IMR-90 (cell line): ENCODE measurements around the gene CERS6. TPM values are rescaled to one million over a fixed set of nuclear protein-coding genes. Genes with fewer than 3 reads are reported as not detected.

ENCODE experiments used
- ATAC-seq: fragments of 200-7000 bp; cut with Tn5 transposase; 2 replicates; pipeline ENCODE4 v1.9.1; 2020; ENCODE audit warnings: low read depth, mild to moderate bottlenecking, moderate library complexity
- BruUV-seq: library from RNA; stranded (reverse); fragments of 400-500 nt; replicated peaks from 2 replicates; lab custom pipeline; 2021; lab: Mats Ljungman, UMichigan
- CTCF ChIA-PET: fragments of 300-600 bp; formaldehyde crosslinking; extraction: SDS; loops from one replicate; lab custom pipeline; 2021; ENCODE audit warnings: antibody characterized with exemption; lab: Yijun Ruan, JAX
- POLR2A ChIA-PET: fragments of 300-600 bp; sonication (Branson Sonifier 250); formaldehyde crosslinking; loops from one replicate; lab custom pipeline; 2022; ENCODE audit warnings: antibody characterized with exemption; ENCODE audit not compliant: unreplicated experiment; lab: Charles Lee
- DNase-seq: peaks from one replicate; pipeline ENCODE4 v3.0.0; 2013
- H2AFZ ChIP-seq: replicated peaks from 2 replicates; pipeline ENCODE3; 2013; ENCODE audit warnings: low read length, mild to moderate bottlenecking; ENCODE audit not compliant: poor library complexity
- H2AK5ac ChIP-seq: 2 replicates; pipeline ENCODE4 v1.6.1; 2013; ENCODE audit warnings: low read depth, low read length, inconsistent platforms
- H2AK9ac ChIP-seq: replicated peaks from 2 replicates; pipeline ENCODE3; 2013; ENCODE audit warnings: mild to moderate bottlenecking, low read depth, low read length, moderate library complexity; ENCODE audit not compliant: poor library complexity
- H2BK120ac ChIP-seq: 2 replicates; pipeline ENCODE4 v1.6.1; 2013; ENCODE audit warnings: low read depth, low read length, inconsistent platforms
- H2BK15ac ChIP-seq: 3 replicates; pipeline ENCODE4 v1.6.1; 2013; ENCODE audit warnings: low read depth, low read length, inconsistent platforms
- H2BK20ac ChIP-seq: 2 replicates; pipeline ENCODE4 v1.6.1; 2013; ENCODE audit warnings: low read depth, mild to moderate bottlenecking, inconsistent platforms, low read length, moderate library complexity
- H2BK5ac ChIP-seq: 2 replicates; pipeline ENCODE4 v1.6.1; 2013; ENCODE audit warnings: mild to moderate bottlenecking, low read depth, low read length, inconsistent platforms; ENCODE audit not compliant: poor library complexity, severe bottlenecking
- H3K14ac ChIP-seq: replicated peaks from 2 replicates; pipeline ENCODE4 v1.6.1; 2013; ENCODE audit warnings: low read depth, low read length, inconsistent platforms
- H3K18ac ChIP-seq: 2 replicates; pipeline ENCODE4 v1.6.1; 2013; ENCODE audit warnings: low read depth, low read length, control low read depth
- H3K23ac ChIP-seq: 2 replicates; pipeline ENCODE4 v1.6.1; 2013; ENCODE audit warnings: low read depth, low read length, inconsistent platforms
- H3K27ac ChIP-seq: 2 replicates; pipeline ENCODE4 v1.5.1; 2013; ENCODE audit warnings: mild to moderate bottlenecking, control low read depth, low read length; ENCODE audit not compliant: insufficient read depth
- H3K27me3 ChIP-seq: 2 replicates; pipeline ENCODE4 v1.6.1; 2013; ENCODE audit warnings: low read length; ENCODE audit not compliant: control insufficient read depth, insufficient read depth
- H3K36me3 ChIP-seq: 2 replicates; pipeline ENCODE4 v1.6.1; 2013; ENCODE audit warnings: low read length, mixed read lengths; ENCODE audit not compliant: control insufficient read depth, insufficient read depth
- H3K4ac ChIP-seq: 2 replicates; pipeline ENCODE4 v1.6.1; 2013; ENCODE audit warnings: low read depth, low read length, inconsistent platforms
- H3K4me1 ChIP-seq: 2 replicates; pipeline ENCODE4 v1.6.1; 2013; ENCODE audit warnings: low read length, mixed read lengths; ENCODE audit not compliant: control insufficient read depth, insufficient read depth
- H3K4me2 ChIP-seq: 2 replicates; pipeline ENCODE4 v1.6.1; 2013; ENCODE audit warnings: low read depth, mild to moderate bottlenecking, control low read depth, low read length, moderate library complexity
- H3K4me3 ChIP-seq: 2 replicates; pipeline ENCODE4 v1.5.1; 2013; ENCODE audit warnings: low read depth, mild to moderate bottlenecking, control low read depth, low read length, moderate library complexity; ENCODE audit not compliant: insufficient read depth
- H3K56ac ChIP-seq: 2 replicates; pipeline ENCODE4 v1.6.1; 2013; ENCODE audit warnings: low read length, inconsistent platforms; ENCODE audit not compliant: insufficient read depth; ENCODE audit errors: extremely low read depth
- H3K79me1 ChIP-seq, 2 experiments: 2 replicates each; pipeline ENCODE4 v1.6.1; 2013; ENCODE audit warnings: low read length in 2 of 2, inconsistent platforms in 1 of 2, low read depth in 1 of 2
- H3K9ac ChIP-seq: 2 replicates; pipeline ENCODE4 v1.6.1; 2013; ENCODE audit warnings: low read depth, low read length, control low read depth
- H3K9me1 ChIP-seq: 2 replicates; pipeline ENCODE4 v1.6.1; 2013; ENCODE audit warnings: low read length, inconsistent platforms; ENCODE audit not compliant: insufficient read depth
- H3K9me3 ChIP-seq: 2 replicates; pipeline ENCODE4 v1.6.1; 2013; ENCODE audit warnings: low read length; ENCODE audit not compliant: control insufficient read depth, insufficient read depth
- H4K20me1 ChIP-seq: 2 replicates; pipeline ENCODE4 v1.6.1; 2013; ENCODE audit warnings: low read length, inconsistent platforms; ENCODE audit not compliant: insufficient read depth
- H4K5ac ChIP-seq: 2 replicates; pipeline ENCODE4 v1.6.1; 2013; ENCODE audit warnings: mild to moderate bottlenecking, low read depth, low read length, control low read depth
- H4K8ac ChIP-seq, 2 experiments: 2 replicates each; pipeline ENCODE4 v1.6.1; 2013; ENCODE audit warnings: low read depth in 2 of 2, low read length in 2 of 2, control low read depth in 1 of 2, inconsistent platforms in 1 of 2
- H4K91ac ChIP-seq: 2 replicates; pipeline ENCODE4 v1.6.1; 2013; ENCODE audit warnings: low read depth, low read length, inconsistent platforms; ENCODE audit not compliant: insufficient read depth
- CEBPB ChIP-seq: IDR thresholded peaks from 2 replicates; pipeline ENCODE4 v1.6.1; 2012; ENCODE audit warnings: low read depth, low read length, improper control_type of control experiment
- MAZ ChIP-seq: IDR thresholded peaks from 2 replicates; pipeline ENCODE4 v1.6.1; 2012; ENCODE audit warnings: low read depth, mild to moderate bottlenecking, low read length, improper control_type of control experiment, moderate library complexity, borderline replicate concordance
- WGBS, 2 experiments: methylation state at CpG; one replicate each; pipeline versions ENCODE4 v1.1.5 to v1.1.7; 2013; ENCODE audit warnings: missing lambda C conversion rate in 2 of 2; ENCODE audit not compliant: insufficient read length in 1 of 2; ENCODE audit errors: extremely low coverage in 2 of 2; 5-methylcytosine and 5-hydroxymethylcytosine counted together
- dilution Hi-C: fragments of 300-500 bp; cut with HindIII; formaldehyde crosslinking; loops from one replicate; pipeline ENCODE4 v1.14.3; 2018; ENCODE audit warnings: low sequenced_read_pairs; ENCODE audit not compliant: unreplicated experiment
- in situ Hi-C: fragments of 300-500 bp; cut with MboI; formaldehyde crosslinking; loops from 3 replicates; pipeline ENCODE4 v1.14.3; 2019; ENCODE audit warnings: low sequenced_read_pairs, inconsistent platforms, mixed read lengths
- intact Hi-C: fragments of 100-400 bp; cut with micrococcal nuclease; formaldehyde crosslinking; loops from 2 replicates; pipeline ENCODE4 v1.10.0; 2022
- polyA plus RNA-seq, 3 experiments: library from polyadenylated mRNA; depleted of rRNA; stranded (reverse); fragments of >200 nt; gene quantifications; 2 replicates each; pipeline ENCODE4 v1.2.3, GENCODE V29; 2012; ENCODE audit warnings: low replicate concordance in 1 of 3
- total RNA-seq: library from RNA; depleted of rRNA; stranded (reverse); fragments of >200 nt; gene quantifications from 2 replicates; pipeline ENCODE4 v1.2.3, GENCODE V29; 2012

Gene CERS6
- total and polyA plus RNA-seq, 2 of the 4 experiments (the other 2 are of a cell fraction) = 2.1 to 5.7 TPM

DNA sequence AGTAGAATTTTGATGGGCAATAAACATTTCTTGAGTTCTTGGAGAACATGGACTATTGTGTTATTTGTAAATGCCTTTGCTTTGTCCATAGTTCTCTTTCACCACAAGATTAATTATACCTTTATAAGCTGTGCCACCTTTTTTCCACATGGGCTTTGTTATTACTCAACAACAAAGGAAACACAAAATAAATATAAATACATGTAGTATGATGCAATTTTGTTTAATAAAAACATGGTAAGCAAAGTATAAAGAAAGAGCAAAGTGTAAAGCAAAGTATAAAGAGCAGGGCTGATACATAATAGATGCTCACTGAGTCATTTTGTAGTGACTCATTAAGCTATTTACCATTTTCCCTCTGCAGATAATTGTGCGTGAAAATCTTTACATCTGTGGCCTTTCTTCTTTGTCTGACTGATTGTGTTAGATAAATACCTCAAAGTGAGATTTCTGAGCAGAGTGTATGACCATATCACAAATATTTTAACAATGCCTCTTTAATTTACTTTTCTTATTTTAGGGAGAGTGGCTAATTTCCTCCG is 80.9 kb downstream of the CERS6 start:
- Histone ChIP-seq H3K14ac (no peak overlapping the region), H3K56ac (no peak overlapping the region), H3K4ac (no peak overlapping the region), H3K4me1 (no peaks in the 10 kb centered on the region; the same call in 1 of the 2 replicates), H2BK20ac (no peak overlapping the region), H2BK120ac (no peak overlapping the region), H2BK5ac (no peak overlapping the region), H3K9me1 (no peaks in the 10 kb centered on the region; the same call in 1 of the 2 replicates), H3K9me3 (peaks cover 4% of the 10 kb centered on the region; the same call in 1 of the 2 replicates), H2AK9ac (no peak overlapping the region), H2BK15ac (no peak overlapping the region), H4K8ac (no peak overlapping the region), H3K4me2 (no peak overlapping the region), H3K36me3 (no peaks in the 10 kb centered on the region), H2AFZ (no peak overlapping the region), H3K27ac (no peak overlapping the region), H3K27me3 (no peaks in the 10 kb centered on the region), H3K79me1 (no peaks in the 10 kb centered on the region), H3K9ac (no peak overlapping the region), H3K23ac (no peak overlapping the region), H3K18ac (no peak overlapping the region), H4K5ac (no peak overlapping the region), H2AK5ac (no peak overlapping the region), H4K91ac (no peak overlapping the region), H4K20me1 (no peaks in the 10 kb centered on the region), H3K4me3 (no peak overlapping the region)
- TF ChIP-seq CEBPB (peak; percentile 50; the same call in 1 of the 2 replicates), MAZ (no peak)
- no CpG with 5 or more reads among the region's 2 CpGs for WGBS, 2 experiments
- in situ Hi-C loops (no loop called here), intact Hi-C loops (no loop called here), dilution Hi-C loops (no loop called here)
- peak; percentile 62 for ATAC-seq
- DNase-seq = no peak
- ChIA-PET CTCF (interaction anchor here (1.2 kb wide), 1 partner anchor 66 kb away, joined by 12 read pairs; no protein-coding TSS in a partner anchor), POLR2A (no interaction called here)
- BruUV-seq = no TSS peak
